GM12878 (cell line): Measurements from ENCODE around the gene NELFE. TPM values are rescaled to one million over a fixed set of nuclear protein-coding genes. Genes with fewer than 3 reads are reported as not detected.

Experiments used
- ATAC-seq: fragments of 200-7000 bp; cut with Tn5 transposase; 3 replicates; pipeline ENCODE4 v1.9.1; 2020; ENCODE audit warnings: mild to moderate bottlenecking, moderate library complexity
- BruUV-seq: library from RNA; stranded (reverse); fragments of 400-500 nt; replicated peaks from 2 replicates; lab custom pipeline; 2021; lab: Mats Ljungman, UMichigan
- CTCF ChIA-PET: fragments of 300-600 bp; sonication (Branson Sonifier 250); formaldehyde crosslinking; extraction: SDS; loops from one replicate; lab custom pipeline; 2021; ENCODE audit warnings: inconsistent platforms; lab: Yijun Ruan, JAX
- POLR2A ChIA-PET: fragments of 350-600 bp; formaldehyde crosslinking; extraction: SDS; loops from one replicate; lab custom pipeline; 2021; ENCODE audit warnings: inconsistent platforms; lab: Charles Lee
- RAD21 ChIA-PET: fragments of 300-600 bp; sonication (Branson Sonifier 250); formaldehyde crosslinking; loops from one replicate; lab custom pipeline; 2023; ENCODE audit warnings: antibody characterized with exemption; ENCODE audit not compliant: unreplicated experiment; lab: Charles Lee
- SMC1A ChIA-PET: fragments of 300-600 bp; sonication (Branson Sonifier 250); formaldehyde crosslinking; loops from one replicate; lab custom pipeline; 2023; ENCODE audit not compliant: unreplicated experiment, uncharacterized antibody; lab: Charles Lee
- DNase-seq: peaks from one replicate; pipeline ENCODE4 v3.0.0-alpha.2; 2011; ENCODE audit warnings: low read depth, low spot score
- FAIRE-seq: peaks from 3 replicates; lab custom pipeline; 2011; peaks lifted over from hg19 to GRCh38; lab: Jason Lieb, UNC
- H2AFZ ChIP-seq: 2 replicates; pipeline ENCODE4 v1.6.0; 2011; ENCODE audit warnings: low read depth, low read length, control low read depth; ENCODE audit not compliant: control insufficient read depth
- H3K27ac ChIP-seq: 2 replicates; pipeline ENCODE4 v1.5.1; 2011; ENCODE audit warnings: control low read depth; ENCODE audit not compliant: control insufficient read depth, insufficient read depth
- H3K27me3 ChIP-seq, 2 experiments: replicated peaks in 1 of 2; 2 replicates each; pipeline versions ENCODE4 v1.6.0 to v1.6.1; 2011; ENCODE audit warnings: low read length in 1 of 2; ENCODE audit not compliant: control insufficient read depth in 2 of 2, insufficient read depth in 2 of 2
- H3K36me3 ChIP-seq, 2 experiments: 2 replicates each; pipeline ENCODE4 v1.5.1; 2011; ENCODE audit warnings: low read length in 1 of 2; ENCODE audit not compliant: control insufficient read depth in 2 of 2, insufficient read depth in 2 of 2
- H3K4me1 ChIP-seq: 2 replicates; pipeline ENCODE4 v1.6.1; 2011; ENCODE audit warnings: mild to moderate bottlenecking, low read length, moderate library complexity, mixed read lengths; ENCODE audit not compliant: control insufficient read depth, insufficient read depth
- H3K4me2 ChIP-seq: 2 replicates; pipeline ENCODE4 v1.6.0; 2011; ENCODE audit warnings: control low read depth; ENCODE audit not compliant: control insufficient read depth, insufficient read depth
- H3K4me3 ChIP-seq: fragments of 200-600 bp; sonication (generic); 2 replicates; pipeline ENCODE4 v1.5.1; 2016
- H3K79me2 ChIP-seq: 2 replicates; pipeline ENCODE4 v1.6.0; 2011; ENCODE audit warnings: low read length; ENCODE audit not compliant: control insufficient read depth, insufficient read depth
- H3K9ac ChIP-seq: 2 replicates; pipeline ENCODE4 v1.8.0; 2011; ENCODE audit warnings: low read length, control low read depth, mixed read lengths; ENCODE audit not compliant: control insufficient read depth, insufficient read depth
- H3K9me3 ChIP-seq: replicated peaks from 3 replicates; pipeline ENCODE4 v1.5.1; 2011; ENCODE audit warnings: mild to moderate bottlenecking, low read length; ENCODE audit not compliant: control insufficient read depth, insufficient read depth
- H4K20me1 ChIP-seq: 2 replicates; pipeline ENCODE4 v1.6.0; 2011; ENCODE audit not compliant: control insufficient read depth, insufficient read depth
- ASH2L ChIP-seq: fragments of 300-600, 200-600 bp; sonication (generic); IDR thresholded peaks from 2 replicates; pipeline ENCODE4 v1.6.1; 2017; ENCODE audit warnings: low read depth, mild to moderate bottlenecking, borderline replicate concordance
- CBX5 ChIP-seq: sonication (generic); IDR thresholded peaks from 2 replicates; pipeline ENCODE4 v1.6.1; 2016; ENCODE audit warnings: low read depth, moderate library complexity, mild to moderate bottlenecking, inconsistent platforms
- CREM ChIP-seq: IDR thresholded peaks from 2 replicates; pipeline ENCODE4 v1.6.1; 2014; ENCODE audit warnings: antibody characterized with exemption, low read depth
- CUX1 ChIP-seq: IDR thresholded peaks from 2 replicates; pipeline ENCODE4 v1.6.1; 2012; ENCODE audit warnings: improper control_type of control experiment, low read depth, low read length; ENCODE audit not compliant: insufficient replicate concordance
- FOS ChIP-seq: IDR thresholded peaks from 3 replicates; pipeline ENCODE4 v1.6.1; 2011; ENCODE audit warnings: borderline replicate concordance; ENCODE audit not compliant: insufficient read length; ENCODE audit errors: extremely low read depth
- FOXM1 ChIP-seq: IDR thresholded peaks from 2 replicates; pipeline ENCODE4 v1.6.1; 2012; ENCODE audit warnings: low read depth, mild to moderate bottlenecking, inconsistent platforms, low read length, moderate library complexity
- HDGF ChIP-seq: fragments of 450-650 bp; IDR thresholded peaks from 2 replicates; pipeline ENCODE4 v1.6.1; 2016; ENCODE audit warnings: antibody characterized with exemption
- SMAD5 ChIP-seq: IDR thresholded peaks from 2 replicates; pipeline ENCODE4 v1.6.1; 2016; ENCODE audit warnings: antibody characterized with exemption, low read depth
- YBX1 ChIP-seq: fragments of 450-650 bp; IDR thresholded peaks from 2 replicates; pipeline ENCODE4 v1.6.1; 2016; ENCODE audit warnings: antibody characterized with exemption
- ZBED1 ChIP-seq: IDR thresholded peaks from 2 replicates; pipeline ENCODE4 v1.6.1; 2016; ENCODE audit warnings: borderline replicate concordance
- ZNF592 ChIP-seq: fragments of 450-650 bp; IDR thresholded peaks from 2 replicates; pipeline ENCODE4 v1.6.1; 2017; ENCODE audit warnings: mild to moderate bottlenecking, moderate library complexity
- ZSCAN29 ChIP-seq: fragments of 450-650 bp; IDR thresholded peaks from 2 replicates; pipeline ENCODE4 v1.6.1; 2017; ENCODE audit warnings: mild to moderate bottlenecking, moderate library complexity
- WGBS: methylation state at CpG from one replicate; pipeline ENCODE4 v1.1.6; 2016; ENCODE audit warnings: low lambda C conversion rate; ENCODE audit not compliant: insufficient replicate concordance, insufficient coverage; ENCODE audit errors: missing lambda C conversion rate; 5-methylcytosine and 5-hydroxymethylcytosine counted together
- in situ Hi-C: fragments of 300-500 bp; cut with MboI; formaldehyde crosslinking; loops from 9 replicates; pipeline ENCODE4 v1.14.3; 2018; ENCODE audit warnings: mixed read lengths
- intact Hi-C: fragments of 100-400 bp; cut with micrococcal nuclease; formaldehyde crosslinking; loops from one replicate; pipeline ENCODE4 v1.14.2; 2022; ENCODE audit not compliant: unreplicated experiment
- polyA plus RNA-seq, 11 experiments: library from polyadenylated mRNA; depleted of rRNA in 4 of 11; unstranded in 6 of 11; stranded (reverse) in 5 of 11; fragments of >200 nt; fragmentation: Nextera tagmentation in 4 of 11; fragmentation: Illumina TruSeq in 1 of 11; extraction: Ambion mirVana in 4 of 11; extraction: Trizol in 1 of 11; gene quantifications; 1 replicate in 1 of 11; 2 replicates in 10 of 11; pipeline versions ENCODE4 v1.2.1 to v1.2.3, GENCODE V29; 2011 to 2016; ENCODE audit warnings: inconsistent platforms in 2 of 11, missing spikeins in 2 of 11, low read depth in 1 of 11
- total RNA-seq, 4 experiments: library from RNA; depleted of rRNA in 3 of 4; stranded (reverse); fragments of >200 nt in 3 of 4; fragmentation: Illumina TruSeq in 1 of 4; extraction: Trizol in 1 of 4; gene quantifications; 2 replicates each; pipeline versions ENCODE4 v1.2.1 to v1.2.3, GENCODE V29; 2013 to 2021

Gene NELFE
- total and polyA plus RNA-seq, 10 of the 15 experiments (the other 5 are each of a cell fraction or from before 2014, with no cell fraction given) = 8.5 to 105 (median 59.7) TPM

- no peak for TF ChIP-seq CUX1
- TF ChIP-seq, all 136 proteins: peak for 0
Measured at GRCh38 chr6:31935021-31935420, 23.8 kb downstream of the NELFE start (continued).

- H2AFZ ChIP-seq = no peak overlapping the region
- DNase-seq (no peak), ATAC-seq (no peak)
- no peak overlapping the region for H3K27ac ChIP-seq
- no TSS peak for BruUV-seq
- in situ Hi-C loops = no loop called here
- POLR2A ChIA-PET = no interaction called here
- no peak overlapping the region for H3K4me3 ChIP-seq
- SMC1A ChIA-PET = no interaction called here
- no peaks in the 10 kb centered on the region for H4K20me1 ChIP-seq
- H3K27me3 ChIP-seq = peaks cover 0 to 2% of the 10 kb centered on the region in 2 experiments; a peak in 1 of 4 replicates
- no peaks in the 10 kb centered on the region for H3K4me1 ChIP-seq
- RAD21 ChIA-PET = no interaction called here
- WGBS = 62% methylated on average over 16 of the region's 19 CpGs
- H3K36me3 ChIP-seq = no peaks in the 10 kb centered on the region
- CTCF ChIA-PET = no interaction called here
- no peak overlapping the region for H3K9ac ChIP-seq
- H3K9me3 ChIP-seq = no peaks in the 10 kb centered on the region
- intact Hi-C loops = no loop called here
- TF ChIP-seq YBX1 (no peak), HDGF (no peak), ASH2L (no peak), FOXM1 (no peak), CREM (no peak), SMAD5 (no peak), FOS (no peak), CBX5 (no peak), ZSCAN29 (no peak), ZBED1 (no peak), ZNF592 (no peak)
- TF ChIP-seq, all 136 proteins: peak for 0
- no peaks in the 10 kb centered on the region for H3K79me2 ChIP-seq
- H3K4me2 ChIP-seq = no peak overlapping the region
- FAIRE-seq = no peak
Measured at GRCh38 chr6:31933537-31933936, 25.2 kb downstream of the NELFE start.
